Cardiac muscle cell (in vitro differentiated cells and primary cell): ENCODE results near the gene TXLNG. TPM values are rescaled to one million over a fixed set of nuclear protein-coding genes. Genes with fewer than 3 reads are reported as not detected.

ENCODE experiments used
- DNase-seq, 2 donors: peaks; one replicate each; pipeline versions ENCODE4 v3.0.0 to v3.0.0-alpha.2; 2010 to 2017; ENCODE audit warnings: low read depth in 1 of 2, low spot score in 1 of 2
- H3K27ac ChIP-seq: fragments of 200-600 bp; sonication (generic); 2 replicates; pipeline ENCODE4 v1.5.1; 2016
- H3K27me3 ChIP-seq: fragments of 200-600 bp; sonication (generic); 2 replicates; pipeline ENCODE4 v1.6.0; 2016; ENCODE audit warnings: control low read depth
- H3K36me3 ChIP-seq: fragments of 200-600 bp; sonication (generic); 2 replicates; pipeline ENCODE4 v1.5.1; 2016; ENCODE audit warnings: control low read depth
- H3K4me1 ChIP-seq: fragments of 200-600 bp; sonication (generic); 2 replicates; pipeline ENCODE4 v1.8.1; 2017; ENCODE audit warnings: low read depth, mild to moderate bottlenecking, mixed run types
- H3K4me3 ChIP-seq: fragments of 200-600 bp; sonication (generic); 2 replicates; pipeline ENCODE4 v1.5.1; 2016; ENCODE audit warnings: mild to moderate bottlenecking
- H3K9me3 ChIP-seq: fragments of 200-600 bp; sonication (generic); 2 replicates; pipeline ENCODE4 v1.5.1; 2017; ENCODE audit warnings: low read depth, mild to moderate bottlenecking, control low read depth
- CTCF ChIP-seq: IDR thresholded peaks from 2 replicates; pipeline ENCODE4 v1.5.1; 2012; ENCODE audit warnings: low read depth, mild to moderate bottlenecking, low read length
- polyA plus RNA-seq: library from polyadenylated mRNA; unstranded; fragments of >200 nt; fragmentation: Nextera tagmentation; extraction: Ambion mirVana; gene quantifications from 2 replicates; pipeline ENCODE4 v1.2.1, GENCODE V29; 2016
- total RNA-seq: library from RNA; depleted of rRNA; stranded (reverse); fragments of >200 nt; gene quantifications from 2 replicates; pipeline ENCODE4 v1.2.3, GENCODE V29; 2016

Gene TXLNG
- total and polyA plus RNA-seq, 2 experiments from 2014 or later = 12.4 to 16.8 TPM

- Histone ChIP-seq H3K9me3 (no peaks in the 10 kb centered on the region), H3K4me3 (peak overlapping the region; percentile 94), H3K27ac (peak overlapping the region; percentile 100), H3K27me3 (no peaks in the 10 kb centered on the region), H3K36me3 (peaks cover 3% of the 10 kb centered on the region), H3K4me1 (peaks cover 28% of the 10 kb centered on the region)
- no peak for TF ChIP-seq CTCF
- DNase-seq = peak; percentile 32 to 75
Observed at GRCh38 chrX:16869393-16870094, 83.3 kb downstream of the TXLNG start.

GRCh38 chrX:16870095-16870861, 84.0 kb downstream of the TXLNG start, which contains the start of gene RBBP7:
Gene RBBP7, minus strand, starts transcription at chrX:16870362. Its CDS starts 309 bp downstream, at chrX:16870053.
- peak; percentile 94 to 98 for DNase-seq
- peaks cover 28% of the 10 kb centered on the region for H3K4me1 ChIP-seq
- no peaks in the 10 kb centered on the region for H3K27me3 ChIP-seq
- peak within 1 kb of the TSS; percentile 94 for H3K4me3 ChIP-seq
- peak within 1 kb of the TSS; percentile 100 for H3K27ac ChIP-seq
- no peaks in the 10 kb centered on the region for H3K9me3 ChIP-seq
- no peak for TF ChIP-seq CTCF
- H3K36me3 ChIP-seq = peaks cover 3% of the 10 kb centered on the region

- no peak for TF ChIP-seq CTCF
- no peaks in the 10 kb centered on the region for H3K36me3 ChIP-seq
- H3K27me3 ChIP-seq = no peaks in the 10 kb centered on the region
- DNase-seq = peak in 1 of 2 donors; percentile 32
- peaks cover 28% of the 10 kb centered on the region for H3K4me1 ChIP-seq
- H3K9me3 ChIP-seq = no peaks in the 10 kb centered on the region
- peak overlapping the region; percentile 97 for H3K27ac ChIP-seq
- peak overlapping the region; percentile 32 for H3K4me3 ChIP-seq
Observed at GRCh38 chrX:16870862-16871815, 84.9 kb downstream of the TXLNG start.

- TF ChIP-seq CTCF = no peak
- no peaks in the 10 kb centered on the region for H3K9me3 ChIP-seq
- H3K36me3 ChIP-seq = no peaks in the 10 kb centered on the region
- H3K27me3 ChIP-seq = no peaks in the 10 kb centered on the region
- no peak overlapping the region for H3K4me3 ChIP-seq
- no peak for DNase-seq
- H3K27ac ChIP-seq = no peak overlapping the region
- H3K4me1 ChIP-seq = peaks cover 22% of the 10 kb centered on the region
Observed at GRCh38 chrX:16873106-16873505, 86.8 kb downstream of the TXLNG start.

- peaks cover 14% of the 10 kb centered on the region for H3K4me1 ChIP-seq
- H3K27me3 ChIP-seq = no peaks in the 10 kb centered on the region
- no peak overlapping the region for H3K27ac ChIP-seq
- H3K36me3 ChIP-seq = no peaks in the 10 kb centered on the region
- DNase-seq = no peak
- H3K4me3 ChIP-seq = no peak overlapping the region
- H3K9me3 ChIP-seq = no peaks in the 10 kb centered on the region
- no peak for TF ChIP-seq CTCF
Observed at GRCh38 chrX:16874458-16875095, 88.3 kb downstream of the TXLNG start.
